SK-N-MC (cell line): ENCODE measurements around the gene DMRTC2.
A peak's percentile ranks its signal among the peaks of the same experiment; 100 is the strongest.

Experiments used
- DNase-seq: peaks from one replicate; pipeline ENCODE4 v3.0.0-alpha.2; 2011; ENCODE audit warnings: low read depth, low spot score
- H3K27ac ChIP-seq: fragments of 200-600 bp; sonication (generic); 2 replicates; pipeline ENCODE4 v1.5.1; 2016; ENCODE audit warnings: mixed run types
- H3K36me3 ChIP-seq: fragments of 200-600 bp; sonication (generic); 2 replicates; pipeline ENCODE4 v1.6.1; 2017; ENCODE audit warnings: antibody characterized with exemption, low read length, mixed read lengths; ENCODE audit not compliant: insufficient read depth
- H3K4me3 ChIP-seq: fragments of 200-600 bp; sonication (generic); 2 replicates; pipeline ENCODE4 v1.5.1; 2016
- H3K9ac ChIP-seq: fragments of 200-600 bp; sonication (generic); 2 replicates; pipeline ENCODE4 v1.8.0; 2017; ENCODE audit warnings: mixed run types, mixed read lengths; ENCODE audit not compliant: insufficient read length
- H3K9me3 ChIP-seq: fragments of 200-600 bp; sonication (generic); 2 replicates; pipeline ENCODE4 v1.6.1; 2017; ENCODE audit warnings: low read depth, mild to moderate bottlenecking, antibody characterized with exemption, low read length, moderate library complexity, mixed read lengths
- EZH2 ChIP-seq: fragments of 200-600 bp; sonication (generic); IDR thresholded peaks from one replicate; pipeline ENCODE4 v1.6.1; 2017; ENCODE audit warnings: antibody characterized with exemption
- FOXP2 ChIP-seq: optimal IDR thresholded peaks from 2 replicates; pipeline ENCODE3; 2011; ENCODE audit warnings: mild to moderate bottlenecking, moderate library complexity; ENCODE audit not compliant: insufficient read depth; ENCODE audit errors: extremely low read length, control extremely low read depth
- POLR2AphosphoS5 ChIP-seq: IDR thresholded peaks from 2 replicates; pipeline ENCODE4 v1.6.1; 2012; ENCODE audit warnings: mild to moderate bottlenecking, low read depth, low read length, borderline replicate concordance

DMRTC2 gene

DNA sequence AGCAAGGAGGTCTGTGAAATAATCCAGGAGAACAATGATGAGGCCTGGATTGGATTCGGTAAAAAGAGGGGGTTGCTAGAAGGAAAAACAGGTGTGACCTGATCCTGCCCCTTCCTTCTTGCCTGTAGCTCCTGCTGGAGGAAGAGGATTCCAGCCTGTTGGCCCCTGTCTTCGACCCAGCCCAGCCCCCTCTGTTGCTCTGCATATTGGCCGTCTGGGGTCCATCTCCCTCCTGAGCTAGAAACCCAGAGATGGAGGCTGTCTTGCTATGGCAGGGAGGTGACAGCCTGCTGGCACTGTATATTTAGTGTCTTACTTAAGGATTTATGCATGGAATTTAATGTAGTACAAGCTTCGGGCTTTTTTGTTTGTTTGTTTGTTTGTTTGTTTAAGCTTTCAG lies 6.6 kb downstream of the DMRTC2 start:
- TF ChIP-seq FOXP2 (no peak), POLR2AphosphoS5 (no peak), EZH2 (no peak)
- no peak overlapping the region for H3K9ac ChIP-seq
- no peaks in the 10 kb centered on the region for H3K9me3 ChIP-seq
- H3K4me3 ChIP-seq, result no peak overlapping the region
- H3K27ac ChIP-seq, result no peak overlapping the region
- no peaks in the 10 kb centered on the region for H3K36me3 ChIP-seq
- no peak for DNase-seq

DNA sequence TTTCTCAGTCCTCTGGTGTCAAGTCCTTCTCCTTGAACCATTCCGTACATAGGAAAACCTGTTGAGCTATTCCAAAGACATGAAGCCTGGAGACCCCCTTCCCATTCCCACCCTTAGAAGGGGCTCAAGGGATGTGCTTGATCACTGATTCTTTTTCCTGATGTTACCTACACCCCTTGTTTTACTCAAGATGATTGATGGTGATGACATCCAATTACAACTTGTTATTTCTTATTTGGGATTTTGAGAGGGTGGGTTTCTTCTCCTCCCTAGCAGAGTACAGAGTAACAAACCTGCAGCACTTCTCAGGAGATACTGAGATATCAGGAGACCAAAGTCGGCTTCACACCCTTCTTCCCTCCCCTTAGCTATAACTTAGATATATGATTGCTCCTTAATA lies 8.5 kb downstream of the DMRTC2 start:
- Histone ChIP-seq H3K4me3 (no peak overlapping the region), H3K9ac (no peak overlapping the region), H3K36me3 (no peaks in the 10 kb centered on the region), H3K27ac (no peak overlapping the region), H3K9me3 (no peaks in the 10 kb centered on the region)
- no peak for DNase-seq
- TF ChIP-seq POLR2AphosphoS5 (no peak), FOXP2 (no peak), EZH2 (no peak)

- no peaks in the 10 kb centered on the region for H3K9me3 ChIP-seq
- no peak overlapping the region for H3K4me3 ChIP-seq
- no peak overlapping the region for H3K27ac ChIP-seq
- no peaks in the 10 kb centered on the region for H3K36me3 ChIP-seq
- no peak overlapping the region for H3K9ac ChIP-seq
- TF ChIP-seq EZH2 (no peak), POLR2AphosphoS5 (no peak), FOXP2 (no peak)
- no peak for DNase-seq
Measured at GRCh38 chr19:41853768-41854167, 8.9 kb downstream of the DMRTC2 start.

GRCh38 chr19:41859213-41859617 lies 14.4 kb downstream of the DMRTC2 start:
- TF ChIP-seq FOXP2 (no peak), EZH2 (no peak), POLR2AphosphoS5 (peak; percentile 60)
- Histone ChIP-seq H3K27ac (peak overlapping the region; percentile 1), H3K9me3 (no peaks in the 10 kb centered on the region), H3K9ac (peak overlapping the region; percentile 70), H3K4me3 (peak overlapping the region; percentile 100), H3K36me3 (peaks cover 38% of the 10 kb centered on the region)
- no peak for DNase-seq

DNA sequence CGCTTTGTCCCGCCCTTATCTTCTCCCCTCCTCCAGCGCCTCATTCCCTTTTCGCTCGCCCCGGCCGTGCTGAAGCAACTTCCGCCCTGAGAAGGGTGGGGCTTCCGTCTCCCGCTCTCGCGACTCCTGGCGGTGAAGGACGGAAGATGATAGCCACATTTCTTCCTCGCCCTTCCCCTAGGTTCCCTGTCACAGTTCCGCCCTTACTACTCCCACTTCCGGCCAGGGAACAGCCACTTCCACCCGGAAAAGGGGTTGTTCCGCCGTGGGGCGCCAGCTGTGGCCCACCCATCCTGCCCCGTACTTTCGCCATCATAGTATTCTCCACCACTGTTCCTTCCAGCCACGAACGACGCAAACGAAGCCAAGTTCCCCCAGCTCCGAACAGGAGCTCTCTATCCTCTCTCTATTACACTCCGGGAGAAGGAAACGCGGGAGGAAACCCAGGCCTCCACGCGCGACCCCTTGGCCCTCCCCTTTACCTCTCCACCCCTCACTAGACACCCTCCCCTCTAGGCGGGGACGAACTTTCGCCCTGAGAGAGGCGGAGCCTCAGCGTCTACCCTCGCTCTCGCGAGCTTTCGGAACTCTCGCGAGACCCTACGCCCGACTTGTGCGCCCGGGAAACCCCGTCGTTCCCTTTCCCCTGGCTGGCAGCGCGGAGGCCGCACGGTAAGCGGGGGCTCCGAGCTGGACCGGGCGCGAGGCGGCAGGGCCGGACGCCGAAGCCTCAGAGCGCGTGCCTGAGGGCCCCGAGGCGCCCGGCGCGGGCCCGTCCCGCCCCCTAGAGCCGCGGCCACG lies 15.0 kb downstream of the DMRTC2 start, which contains the start of gene RPS19:
TSS of gene RPS19 (plus strand) at position 638 of the 801 bp plus-strand sequence. CDS start 520 bp downstream, outside the sequence.
- Histone ChIP-seq H3K9me3 (no peaks in the 10 kb centered on the region), H3K4me3 (peak within 1 kb of the TSS; percentile 100), H3K36me3 (peaks cover 44% of the 10 kb centered on the region), H3K27ac (peak within 1 kb of the TSS; percentile 97), H3K9ac (peak within 1 kb of the TSS; percentile 99)
- DNase-seq, result peak; percentile 96
- TF ChIP-seq POLR2AphosphoS5, result peak; percentile 97
- TF ChIP-seq EZH2, result no peak

DNA sequence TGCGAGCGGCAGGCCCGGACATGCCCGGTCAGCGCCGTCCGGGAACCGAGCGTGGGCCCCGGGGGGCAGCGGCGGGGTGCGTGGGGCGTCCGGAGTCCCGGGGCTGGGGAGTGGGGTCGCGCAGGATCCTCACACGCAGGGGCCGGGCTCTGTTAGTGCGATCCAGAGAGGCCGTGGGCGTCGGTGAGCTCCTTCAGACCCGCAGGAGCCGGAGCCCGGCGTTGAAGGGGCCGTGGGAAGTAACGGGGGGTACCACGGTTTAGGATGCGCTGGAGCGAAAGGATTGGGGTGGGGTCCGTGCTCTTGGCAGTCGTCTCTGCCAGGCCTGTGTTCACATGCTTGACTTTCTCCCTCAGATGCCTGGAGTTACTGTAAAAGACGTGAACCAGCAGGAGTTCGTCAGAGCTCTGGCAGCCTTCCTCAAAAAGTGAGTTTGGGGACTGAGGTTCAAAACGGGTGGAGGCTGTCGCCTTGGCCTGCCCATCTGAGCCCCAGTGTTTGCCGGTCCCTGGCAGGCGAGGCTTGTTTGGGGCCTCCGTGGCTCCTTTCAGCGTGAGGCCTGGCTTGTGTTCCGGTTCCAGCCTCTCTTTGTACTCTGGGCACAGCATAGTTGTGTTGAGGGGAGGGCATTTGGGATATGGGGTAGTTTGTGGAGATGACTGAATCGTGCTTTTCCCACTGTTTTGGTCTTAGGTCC lies 15.7 kb downstream of the DMRTC2 start:
- Histone ChIP-seq H3K4me3 (peak overlapping the region; percentile 100), H3K27ac (peak overlapping the region; percentile 97), H3K9ac (peak overlapping the region; percentile 99), H3K9me3 (no peaks in the 10 kb centered on the region), H3K36me3 (peaks cover 52% of the 10 kb centered on the region)
- no peak for DNase-seq
- TF ChIP-seq EZH2, result no peak
- TF ChIP-seq POLR2AphosphoS5, result peak; percentile 34; the same call in 1 of the 2 replicates
- no peak for TF ChIP-seq FOXP2

- TF ChIP-seq EZH2 (no peak), FOXP2 (no peak), POLR2AphosphoS5 (no peak)
- no peaks in the 10 kb centered on the region for H3K9me3 ChIP-seq
- H3K27ac ChIP-seq, result peak overlapping the region; percentile 97
- peak overlapping the region; percentile 100 for H3K4me3 ChIP-seq
- peak overlapping the region; percentile 99 for H3K9ac ChIP-seq
- H3K36me3 ChIP-seq, result peaks cover 56% of the 10 kb centered on the region
- no peak for DNase-seq
Measured at GRCh38 chr19:41861116-41861768, 16.4 kb downstream of the DMRTC2 start.

GRCh38 chr19:41861846-41862245 lies 17.0 kb downstream of the DMRTC2 start:
- Histone ChIP-seq H3K9ac (peak overlapping the region; percentile 99), H3K36me3 (peaks cover 60% of the 10 kb centered on the region), H3K4me3 (peak overlapping the region; percentile 100), H3K9me3 (no peaks in the 10 kb centered on the region), H3K27ac (peak overlapping the region; percentile 97)
- TF ChIP-seq FOXP2 (no peak), EZH2 (no peak), POLR2AphosphoS5 (no peak)
- DNase-seq, result no peak
